Measurements from ENCODE around the gene XPNPEP1. TPM values are rescaled to one million over a fixed set of nuclear protein-coding genes. Genes with fewer than 3 reads are reported as not detected.

Gene XPNPEP1
- total and polyA plus RNA-seq, 9 donors = 61.4 to 76.7 (median 65.2) TPM

GRCh38 chr10:109964318-109964717, 41.0 kb upstream of the XPNPEP1 start:
- Histone ChIP-seq H3K4me1 (ENCODE audit: control insufficient read depth, insufficient read depth, low read length) (peaks cover 17% of the 10 kb centered on the region), H3K36me3 (ENCODE audit: control insufficient read depth, insufficient read depth, low read length) (no peaks in the 10 kb centered on the region), H3K4me3 (ENCODE audit: low read length) (no peak overlapping the region), H3K9me3 (replicated peaks; ENCODE audit: control insufficient read depth, low read depth, low read length) (no peaks in the 10 kb centered on the region), H3K27ac (ENCODE audit: low read length) (no peak overlapping the region), H3K27me3 (ENCODE audit: control insufficient read depth, insufficient read depth, low read length) (no peaks in the 10 kb centered on the region)
- 91% methylated on average over 10 of the region's 10 CpGs for WGBS (ENCODE audit: insufficient coverage)
- DNase-seq = no peak

GRCh38 chr10:109963439-109963838, 40.1 kb upstream of the XPNPEP1 start:
- no peak for DNase-seq
- WGBS (ENCODE audit: insufficient coverage) = 64% methylated on average over 2 of the region's 5 CpGs

GRCh38 chr10:109962247-109962646, 38.9 kb upstream of the XPNPEP1 start:
- H3K4me3 ChIP-seq (ENCODE audit: low read length) = no peak overlapping the region
- H3K9me3 ChIP-seq (replicated peaks; ENCODE audit: control insufficient read depth, low read depth, low read length) = no peaks in the 10 kb centered on the region
- H3K36me3 ChIP-seq (ENCODE audit: control insufficient read depth, insufficient read depth, low read length) = no peaks in the 10 kb centered on the region
- no peak for DNase-seq
- no CpG with 5 or more reads among the region's 1 CpG for WGBS (ENCODE audit: insufficient coverage)
- peaks cover 10% of the 10 kb centered on the region for H3K4me1 ChIP-seq (ENCODE audit: control insufficient read depth, insufficient read depth, low read length)
- no peak overlapping the region for H3K27ac ChIP-seq (ENCODE audit: low read length)
- H3K27me3 ChIP-seq (ENCODE audit: control insufficient read depth, insufficient read depth, low read length) = no peaks in the 10 kb centered on the region

More at GRCh38 chr10:109963439-109963838, 40.1 kb upstream of the XPNPEP1 start:
- Histone ChIP-seq H3K9me3 (replicated peaks; ENCODE audit: control insufficient read depth, low read depth, low read length) (no peaks in the 10 kb centered on the region), H3K36me3 (ENCODE audit: control insufficient read depth, insufficient read depth, low read length) (no peaks in the 10 kb centered on the region), H3K4me3 (ENCODE audit: low read length) (no peak overlapping the region), H3K27me3 (ENCODE audit: control insufficient read depth, insufficient read depth, low read length) (no peaks in the 10 kb centered on the region), H3K4me1 (ENCODE audit: control insufficient read depth, insufficient read depth, low read length) (peaks cover 17% of the 10 kb centered on the region), H3K27ac (ENCODE audit: low read length) (no peak overlapping the region)

- Histone ChIP-seq H3K4me1 (ENCODE audit: control insufficient read depth, insufficient read depth, low read length) (peaks cover 7% of the 10 kb centered on the region), H3K27ac (ENCODE audit: low read length) (no peak overlapping the region), H3K27me3 (ENCODE audit: control insufficient read depth, insufficient read depth, low read length) (no peaks in the 10 kb centered on the region), H3K4me3 (ENCODE audit: low read length) (no peak overlapping the region), H3K9me3 (replicated peaks; ENCODE audit: control insufficient read depth, low read depth, low read length) (no peaks in the 10 kb centered on the region), H3K36me3 (ENCODE audit: control insufficient read depth, insufficient read depth, low read length) (no peaks in the 10 kb centered on the region)
- peak; percentile 68 for DNase-seq
- 20% methylated on average over 1 of the region's 5 CpGs for WGBS (ENCODE audit: insufficient coverage)
Measured at GRCh38 chr10:109961174-109962001, 38.1 kb upstream of the XPNPEP1 start.

- no peak overlapping the region for H3K4me3 ChIP-seq (ENCODE audit: low read length)
- no peaks in the 10 kb centered on the region for H3K36me3 ChIP-seq (ENCODE audit: control insufficient read depth, insufficient read depth, low read length)
- peaks cover 7% of the 10 kb centered on the region for H3K4me1 ChIP-seq (ENCODE audit: control insufficient read depth, insufficient read depth, low read length)
- no peaks in the 10 kb centered on the region for H3K27me3 ChIP-seq (ENCODE audit: control insufficient read depth, insufficient read depth, low read length)
- WGBS (ENCODE audit: insufficient coverage) = no CpG with 5 or more reads among the region's 2 CpGs
- no peak for DNase-seq
- no peaks in the 10 kb centered on the region for H3K9me3 ChIP-seq (replicated peaks; ENCODE audit: control insufficient read depth, low read depth, low read length)
- no peak overlapping the region for H3K27ac ChIP-seq (ENCODE audit: low read length)
Measured at GRCh38 chr10:109960682-109961081, 37.4 kb upstream of the XPNPEP1 start.

- no peak overlapping the region for H3K4me3 ChIP-seq (ENCODE audit: low read length)
- H3K27me3 ChIP-seq (ENCODE audit: control insufficient read depth, insufficient read depth, low read length) = no peaks in the 10 kb centered on the region
- H3K36me3 ChIP-seq (ENCODE audit: control insufficient read depth, insufficient read depth, low read length) = no peaks in the 10 kb centered on the region
- DNase-seq = peak; percentile 50
- H3K27ac ChIP-seq (ENCODE audit: low read length) = no peak overlapping the region
- 80% methylated on average over 2 of the region's 8 CpGs for WGBS (ENCODE audit: insufficient coverage)
- peaks cover 7% of the 10 kb centered on the region for H3K4me1 ChIP-seq (ENCODE audit: control insufficient read depth, insufficient read depth, low read length)
- no peaks in the 10 kb centered on the region for H3K9me3 ChIP-seq (replicated peaks; ENCODE audit: control insufficient read depth, low read depth, low read length)
Measured at GRCh38 chr10:109959259-109960145, 36.2 kb upstream of the XPNPEP1 start.

- Histone ChIP-seq H3K36me3 (ENCODE audit: control insufficient read depth, insufficient read depth, low read length) (no peaks in the 10 kb centered on the region), H3K27ac (ENCODE audit: low read length) (no peak overlapping the region), H3K9me3 (replicated peaks; ENCODE audit: control insufficient read depth, low read depth, low read length) (no peaks in the 10 kb centered on the region), H3K4me3 (ENCODE audit: low read length) (no peak overlapping the region), H3K4me1 (ENCODE audit: control insufficient read depth, insufficient read depth, low read length) (peaks cover 7% of the 10 kb centered on the region), H3K27me3 (ENCODE audit: control insufficient read depth, insufficient read depth, low read length) (no peaks in the 10 kb centered on the region)
- 60% methylated on average over 2 of the region's 2 CpGs for WGBS (ENCODE audit: insufficient coverage)
- DNase-seq = no peak
Measured at GRCh38 chr10:109958059-109958458, 34.7 kb upstream of the XPNPEP1 start.

GRCh38 chr10:109957092-109957797, 33.9 kb upstream of the XPNPEP1 start:
- DNase-seq = no peak
- WGBS (ENCODE audit: insufficient coverage) = 47% methylated on average over 4 of the region's 9 CpGs
- H3K27me3 ChIP-seq (ENCODE audit: control insufficient read depth, insufficient read depth, low read length) = no peaks in the 10 kb centered on the region
- no peaks in the 10 kb centered on the region for H3K9me3 ChIP-seq (replicated peaks; ENCODE audit: control insufficient read depth, low read depth, low read length)
- no peaks in the 10 kb centered on the region for H3K36me3 ChIP-seq (ENCODE audit: control insufficient read depth, insufficient read depth, low read length)
- H3K4me3 ChIP-seq (ENCODE audit: low read length) = no peak overlapping the region
- H3K27ac ChIP-seq (ENCODE audit: low read length) = no peak overlapping the region
- H3K4me1 ChIP-seq (ENCODE audit: control insufficient read depth, insufficient read depth, low read length) = peaks cover 7% of the 10 kb centered on the region

GRCh38 chr10:109956454-109957091, 33.3 kb upstream of the XPNPEP1 start:
- no peak for DNase-seq
- H3K27me3 ChIP-seq (ENCODE audit: control insufficient read depth, insufficient read depth, low read length) = no peaks in the 10 kb centered on the region
- H3K36me3 ChIP-seq (ENCODE audit: control insufficient read depth, insufficient read depth, low read length) = no peaks in the 10 kb centered on the region
- H3K9me3 ChIP-seq (replicated peaks; ENCODE audit: control insufficient read depth, low read depth, low read length) = no peaks in the 10 kb centered on the region
- no peak overlapping the region for H3K4me3 ChIP-seq (ENCODE audit: low read length)
- peaks cover 2% of the 10 kb centered on the region for H3K4me1 ChIP-seq (ENCODE audit: control insufficient read depth, insufficient read depth, low read length)
- no CpG with 5 or more reads among the region's 2 CpGs for WGBS (ENCODE audit: insufficient coverage)
- no peak overlapping the region for H3K27ac ChIP-seq (ENCODE audit: low read length)
